Upper lobe of right lung (tissue), 1 donor: ENCODE data around the gene OR5B3. TPM values are rescaled to one million over a fixed set of nuclear protein-coding genes. Genes with fewer than 3 reads are reported as not detected.

Experiments
- ATAC-seq: fragments of 200-7000 bp; cut with Tn5 transposase; one replicate; pipeline ENCODE4 v1.9.1; 2020; ENCODE audit warnings: mild to moderate bottlenecking, moderate library complexity
- DNase-seq: peaks from one replicate; pipeline ENCODE4 v3.0.0-alpha.2; 2020
- H3K27ac ChIP-seq: fragments of 200-600 bp; one replicate; pipeline ENCODE4 v1.8.0; 2022
- H3K27me3 ChIP-seq: fragments of 200-600 bp; one replicate; pipeline ENCODE4 v1.8.0; 2022; ENCODE audit warnings: mild to moderate bottlenecking
- H3K36me3 ChIP-seq: fragments of 200-600 bp; one replicate; pipeline ENCODE4 v1.8.0; 2022
- H3K4me1 ChIP-seq: fragments of 200-600 bp; one replicate; pipeline ENCODE4 v1.8.0; 2022
- H3K4me3 ChIP-seq: fragments of 200-600 bp; one replicate; pipeline ENCODE4 v1.8.0; 2022; ENCODE audit warnings: mild to moderate bottlenecking
- H3K9me3 ChIP-seq: fragments of 200-600 bp; one replicate; pipeline ENCODE4 v1.8.0; 2022
- intact Hi-C: fragments of 100-400 bp; cut with DNase I; formaldehyde crosslinking; loops from one replicate; pipeline ENCODE4 v1.11.0; 2022
- long read RNA-seq: library from polyadenylated mRNA; unstranded; transcript quantifications from one replicate; pipeline ENCODE4 v2.0.0, GENCODE V29; 2021
- total RNA-seq: library from RNA; stranded (reverse); fragmentation: NEBNext Ultra II Directional; extraction: Animal tissue kit (Norgen Biotek cat#: 25700); gene quantifications from one replicate; pipeline ENCODE4 v1.2.1, GENCODE V29; 2021
- TF ChIP-seq, protein P1 (sequence below): fragments of 200-600 bp; IDR thresholded peaks from one replicate; pipeline ENCODE4 v1.8.0; 2022; ENCODE audit warnings: antibody characterized with exemption
- donor health status: DM: no; HTN: yes; CAD: no; lungs with severe emphysema.

The OR5B3 gene
- not detected for total RNA-seq
- long read RNA-seq = 0 reads

- no peaks in the 10 kb centered on the region for H3K36me3 ChIP-seq
- peaks cover 4% of the 10 kb centered on the region for H3K9me3 ChIP-seq
- H3K4me1 ChIP-seq = no peaks in the 10 kb centered on the region
- H3K4me3 ChIP-seq = no peak within 1 kb of the TSS
- TF ChIP-seq, protein P1, sequence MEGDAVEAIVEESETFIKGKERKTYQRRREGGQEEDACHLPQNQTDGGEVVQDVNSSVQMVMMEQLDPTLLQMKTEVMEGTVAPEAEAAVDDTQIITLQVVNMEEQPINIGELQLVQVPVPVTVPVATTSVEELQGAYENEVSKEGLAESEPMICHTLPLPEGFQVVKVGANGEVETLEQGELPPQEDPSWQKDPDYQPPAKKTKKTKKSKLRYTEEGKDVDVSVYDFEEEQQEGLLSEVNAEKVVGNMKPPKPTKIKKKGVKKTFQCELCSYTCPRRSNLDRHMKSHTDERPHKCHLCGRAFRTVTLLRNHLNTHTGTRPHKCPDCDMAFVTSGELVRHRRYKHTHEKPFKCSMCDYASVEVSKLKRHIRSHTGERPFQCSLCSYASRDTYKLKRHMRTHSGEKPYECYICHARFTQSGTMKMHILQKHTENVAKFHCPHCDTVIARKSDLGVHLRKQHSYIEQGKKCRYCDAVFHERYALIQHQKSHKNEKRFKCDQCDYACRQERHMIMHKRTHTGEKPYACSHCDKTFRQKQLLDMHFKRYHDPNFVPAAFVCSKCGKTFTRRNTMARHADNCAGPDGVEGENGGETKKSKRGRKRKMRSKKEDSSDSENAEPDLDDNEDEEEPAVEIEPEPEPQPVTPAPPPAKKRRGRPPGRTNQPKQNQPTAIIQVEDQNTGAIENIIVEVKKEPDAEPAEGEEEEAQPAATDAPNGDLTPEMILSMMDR = no peak
- intact Hi-C loops = no loop called here
- H3K27ac ChIP-seq = no peak within 1 kb of the TSS
- ATAC-seq = no peak
- no peaks in the 10 kb centered on the region for H3K27me3 ChIP-seq
- no peak for DNase-seq
Measured at GRCh38 chr11:58406774-58407173, at the start of gene OR5B3. Gene OR5B3, minus strand, starts transcription at chr11:58406874. Its CDS starts 3,465 bp downstream, at chr11:58403409.

DNA sequence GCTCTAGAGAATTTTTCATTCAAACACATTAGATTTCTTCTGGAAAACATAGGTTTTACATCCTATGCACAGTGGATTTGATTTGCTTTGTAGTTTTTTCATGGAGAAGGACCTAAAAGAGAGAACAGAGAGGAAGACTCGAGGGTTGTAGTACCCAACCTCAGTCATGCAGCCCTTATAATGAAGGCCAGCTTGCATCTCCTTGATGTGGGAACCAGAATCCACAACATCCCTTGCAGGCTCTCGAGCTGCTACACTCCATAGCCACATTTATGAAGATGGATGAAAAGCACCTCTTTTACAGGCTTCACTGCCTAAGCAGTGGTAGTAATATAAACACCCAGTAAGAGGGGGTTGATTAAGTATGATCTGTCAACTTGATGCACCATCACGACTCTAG, 44.9 kb upstream of the OR5B3 start:
- Histone ChIP-seq H3K27me3 (no peaks in the 10 kb centered on the region), H3K4me3 (no peak overlapping the region)
- TF ChIP-seq, protein P1 = no peak

DNA sequence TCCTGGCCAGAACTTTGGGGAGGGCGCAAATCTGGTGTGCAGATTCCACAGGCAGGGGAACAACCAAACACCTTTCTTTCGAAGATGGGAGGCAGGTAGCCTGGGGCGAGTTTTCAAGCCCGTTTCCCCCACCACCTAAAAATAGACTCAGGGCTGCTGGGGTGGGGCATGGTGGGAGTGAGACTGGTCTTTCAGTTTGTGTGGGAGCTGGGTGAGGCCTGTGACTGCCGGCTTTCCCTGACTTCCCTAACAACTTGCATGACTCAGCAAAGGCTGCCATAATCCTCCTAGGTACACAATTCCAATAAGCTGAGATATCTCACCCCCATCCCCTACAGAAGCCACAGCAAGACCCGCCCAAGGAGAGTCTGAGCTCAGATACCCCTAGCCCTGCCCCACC, 39.6 kb upstream of the OR5B3 start:
- H3K4me1 ChIP-seq = no peaks in the 10 kb centered on the region
- no peaks in the 10 kb centered on the region for H3K27me3 ChIP-seq
- ATAC-seq (no peak), DNase-seq (no peak)
- H3K36me3 ChIP-seq = no peaks in the 10 kb centered on the region
- peaks cover 3% of the 10 kb centered on the region for H3K9me3 ChIP-seq
- no peak overlapping the region for H3K4me3 ChIP-seq
- no peak overlapping the region for H3K27ac ChIP-seq
- intact Hi-C loops = no loop called here
- TF ChIP-seq, protein P1 = no peak

More for the DNA sequence above, 44.9 kb upstream of the OR5B3 start:
- no peaks in the 10 kb centered on the region for H3K4me1 ChIP-seq
- H3K36me3 ChIP-seq = no peaks in the 10 kb centered on the region
- no peak for ATAC-seq
- H3K27ac ChIP-seq = no peak overlapping the region
- no peak for DNase-seq
- peaks cover 3% of the 10 kb centered on the region for H3K9me3 ChIP-seq
- intact Hi-C loops = no loop called here

DNA sequence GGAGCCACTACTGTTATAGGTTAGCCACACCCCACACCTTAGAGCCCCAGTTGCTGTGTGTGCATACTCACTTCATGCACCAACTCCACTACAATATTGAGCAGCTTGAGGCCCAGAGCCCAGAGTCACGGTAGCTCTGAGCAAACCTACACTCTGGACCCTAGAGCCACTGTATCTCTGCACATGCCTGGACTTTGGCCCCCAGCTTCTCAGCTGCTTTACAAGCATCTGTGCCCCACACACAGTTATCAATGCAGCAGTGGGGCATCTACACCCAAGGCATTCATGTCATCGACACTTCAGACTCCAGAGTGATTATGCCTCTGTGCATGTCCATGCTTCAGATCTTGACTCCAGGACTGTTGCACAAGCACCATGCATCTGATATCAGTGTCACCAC, 37.6 kb upstream of the OR5B3 start:
- no peak overlapping the region for H3K4me3 ChIP-seq
- H3K27ac ChIP-seq = no peak overlapping the region
- no peaks in the 10 kb centered on the region for H3K4me1 ChIP-seq
- intact Hi-C loops = no loop called here
- DNase-seq (no peak), ATAC-seq (no peak)
- H3K27me3 ChIP-seq = no peaks in the 10 kb centered on the region
- TF ChIP-seq, protein P1 = no peak
- no peaks in the 10 kb centered on the region for H3K9me3 ChIP-seq
- H3K36me3 ChIP-seq = no peaks in the 10 kb centered on the region

- H3K27ac ChIP-seq = no peak within 1 kb of the TSS
- TF ChIP-seq, protein P1 = no peak
- no peaks in the 10 kb centered on the region for H3K9me3 ChIP-seq
- no peaks in the 10 kb centered on the region for H3K4me1 ChIP-seq
- H3K4me3 ChIP-seq = no peak within 1 kb of the TSS
- ATAC-seq (no peak), DNase-seq (no peak)
- H3K36me3 ChIP-seq = no peaks in the 10 kb centered on the region
- intact Hi-C loops = no loop called here
- H3K27me3 ChIP-seq = no peaks in the 10 kb centered on the region
Measured at GRCh38 chr11:58442136-58442535, 35.5 kb upstream of the OR5B3 start, which contains the start of gene OR5B12. Gene OR5B12, minus strand, starts transcription at chr11:58442236. Its CDS starts 2,085 bp downstream, at chr11:58440151.

DNA sequence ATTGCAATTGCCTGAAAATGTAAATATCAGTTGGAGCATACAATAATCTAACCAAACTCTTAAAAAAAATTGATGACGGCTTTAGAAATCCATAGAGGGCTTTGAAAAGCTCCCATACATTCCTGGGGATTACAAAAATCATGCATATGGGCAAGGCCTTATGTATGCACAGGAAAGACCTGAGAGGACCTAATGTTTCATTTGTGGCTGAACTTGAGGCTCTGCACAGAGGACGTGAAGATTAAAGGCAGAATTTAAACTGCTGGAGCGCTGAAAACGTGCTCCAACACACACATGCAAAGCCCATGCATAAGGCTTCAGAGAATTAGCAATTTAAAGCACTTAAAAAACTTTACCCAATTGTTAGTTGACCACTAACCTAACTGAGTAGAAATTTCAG, 31.8 kb upstream of the OR5B3 start:
- H3K4me3 ChIP-seq = no peak overlapping the region
- no peak for DNase-seq
- H3K9me3 ChIP-seq = no peaks in the 10 kb centered on the region
- ATAC-seq = no peak
- no peak overlapping the region for H3K27ac ChIP-seq
- no peaks in the 10 kb centered on the region for H3K27me3 ChIP-seq
- intact Hi-C loops = no loop called here
- H3K36me3 ChIP-seq = no peaks in the 10 kb centered on the region
- TF ChIP-seq, protein P1 = no peak
- no peaks in the 10 kb centered on the region for H3K4me1 ChIP-seq
